Esophagus (tissue), 2 donors: ENCODE results near the gene VSTM1. TPM values are rescaled to one million over a fixed set of nuclear protein-coding genes. Genes with fewer than 3 reads are reported as not detected.
A peak's percentile ranks its signal among the peaks of the same experiment; 100 is the strongest.
"Not testable (repeated sequence)": the region's sequence is repeated elsewhere in the genome, so short reads cannot be mapped to it uniquely, and the experiment has no call there.

Experiments
- H3K27ac ChIP-seq, 2 donors: one replicate each; pipeline ENCODE4 v1.5.1; 2013; ENCODE audit warnings: low read depth in 2 of 2, mild to moderate bottlenecking in 2 of 2, inconsistent platforms in 1 of 2, low read length in 1 of 2, moderate library complexity in 1 of 2
- H3K27me3 ChIP-seq, 2 donors: one replicate each; pipeline ENCODE4 v1.6.1; 2013; ENCODE audit warnings: low read length in 2 of 2, control low read depth in 1 of 2, mild to moderate bottlenecking in 1 of 2; ENCODE audit not compliant: insufficient read depth in 2 of 2, control insufficient read depth in 1 of 2
- H3K36me3 ChIP-seq, 2 donors: one replicate each; pipeline ENCODE4 v1.6.1; 2013; ENCODE audit warnings: low read length in 1 of 2; ENCODE audit not compliant: control insufficient read depth in 2 of 2, insufficient read depth in 2 of 2
- H3K4me1 ChIP-seq, 2 donors: one replicate each; pipeline ENCODE4 v1.6.1; 2013; ENCODE audit warnings: low read length in 1 of 2; ENCODE audit not compliant: control insufficient read depth in 2 of 2, insufficient read depth in 2 of 2
- H3K4me3 ChIP-seq, 2 donors: one replicate each; pipeline ENCODE4 v1.5.1; 2013; ENCODE audit warnings: low read length in 2 of 2, mild to moderate bottlenecking in 2 of 2, low read depth in 1 of 2, moderate library complexity in 1 of 2
- H3K9me3 ChIP-seq, 2 donors: one replicate each; pipeline ENCODE4 v1.6.1; 2013; ENCODE audit warnings: mild to moderate bottlenecking in 2 of 2, low read depth in 1 of 2, low read length in 1 of 2, moderate library complexity in 1 of 2; ENCODE audit not compliant: control insufficient read depth in 2 of 2, insufficient read depth in 1 of 2
- WGBS, 2 donors: extraction: QIAGEN DNeasy Blood & Tissue Kit; methylation state at CpG; one replicate each; pipeline ENCODE4 v1.1.7; 2013; 5-methylcytosine and 5-hydroxymethylcytosine counted together
- polyA plus RNA-seq, 2 donors: library from polyadenylated mRNA; stranded (reverse); fragments of 200-250 nt; gene quantifications; one replicate each; pipeline ENCODE4 v1.2.3, GENCODE V29; 2013
- donor health status: healthy with polysubstance abuse.
- donor health status: Bipolar disorder and iron deficiency.

The VSTM1 gene
- polyA plus RNA-seq, 2 donors = not detected

DNA sequence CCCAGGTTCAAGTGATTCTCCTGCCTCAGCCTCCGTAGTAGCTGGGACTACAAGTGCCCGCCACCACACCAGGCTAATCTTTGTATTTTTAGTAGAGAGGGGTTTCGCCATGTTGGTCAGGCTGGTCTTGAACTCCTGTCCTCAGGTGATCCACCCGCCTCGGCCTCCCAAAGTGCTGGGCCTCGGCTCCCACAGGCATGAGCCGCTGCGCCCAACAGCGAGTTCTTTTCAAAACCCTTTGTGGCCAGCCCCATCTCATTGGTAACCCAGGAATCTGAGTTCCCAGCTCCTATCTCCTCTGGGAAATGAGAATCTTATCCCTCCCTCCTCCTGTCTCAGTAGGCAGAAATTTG lies 36.2 kb upstream of the VSTM1 start:
- not testable (repeated sequence) for H3K27ac ChIP-seq, H3K4me1 ChIP-seq, H3K27me3 ChIP-seq, H3K9me3 ChIP-seq, H3K36me3 ChIP-seq, H3K4me3 ChIP-seq
- WGBS, 2 donors = 75 to 79% methylated on average over 9 of the region's 9 CpGs

DNA sequence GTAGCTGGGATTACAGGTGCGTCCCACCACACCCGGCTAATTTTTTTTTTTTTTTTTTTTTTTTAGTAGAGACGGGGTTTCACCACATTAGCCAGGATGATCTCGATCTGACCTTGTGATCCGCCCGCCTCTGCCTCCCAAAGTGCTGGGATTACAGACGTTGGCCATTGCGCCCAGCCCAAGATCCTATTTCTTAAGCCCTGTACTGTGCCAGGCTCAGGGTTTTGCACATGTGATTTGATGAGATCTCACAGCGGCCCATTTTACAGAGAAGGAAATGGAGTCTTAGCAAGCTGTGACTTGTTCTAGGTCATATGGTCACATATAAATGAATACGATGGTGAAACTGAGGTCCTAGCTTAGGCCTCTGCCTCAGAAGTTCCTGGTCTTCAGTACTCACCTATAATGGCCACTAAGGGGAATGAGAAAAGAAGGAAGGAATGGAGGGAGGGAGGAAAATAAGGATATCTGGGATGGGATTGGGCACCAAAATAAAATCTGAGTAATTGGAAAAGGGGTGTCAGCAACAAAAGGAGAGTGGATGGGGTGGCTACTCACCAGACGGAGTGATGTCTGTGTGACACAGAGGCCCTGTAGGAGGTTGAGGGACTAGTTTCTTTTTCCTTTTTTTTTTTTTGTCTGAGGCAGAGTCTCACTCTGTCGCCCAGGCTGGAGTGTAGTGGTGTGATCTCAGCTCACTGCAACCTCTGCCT lies 35.6 kb upstream of the VSTM1 start:
- Histone ChIP-seq H3K27me3 (no peaks in the 10 kb centered on the region), H3K9me3 (no peaks in the 10 kb centered on the region), H3K27ac (no peak overlapping the region), H3K36me3 (no peaks in the 10 kb centered on the region), H3K4me1 (peaks cover 0 to 6% of the 10 kb centered on the region in 2 donors), H3K4me3 (no peak overlapping the region)
- 87 to 90% methylated on average over 11 to 12 of the region's 12 CpGs for WGBS, 2 donors

DNA sequence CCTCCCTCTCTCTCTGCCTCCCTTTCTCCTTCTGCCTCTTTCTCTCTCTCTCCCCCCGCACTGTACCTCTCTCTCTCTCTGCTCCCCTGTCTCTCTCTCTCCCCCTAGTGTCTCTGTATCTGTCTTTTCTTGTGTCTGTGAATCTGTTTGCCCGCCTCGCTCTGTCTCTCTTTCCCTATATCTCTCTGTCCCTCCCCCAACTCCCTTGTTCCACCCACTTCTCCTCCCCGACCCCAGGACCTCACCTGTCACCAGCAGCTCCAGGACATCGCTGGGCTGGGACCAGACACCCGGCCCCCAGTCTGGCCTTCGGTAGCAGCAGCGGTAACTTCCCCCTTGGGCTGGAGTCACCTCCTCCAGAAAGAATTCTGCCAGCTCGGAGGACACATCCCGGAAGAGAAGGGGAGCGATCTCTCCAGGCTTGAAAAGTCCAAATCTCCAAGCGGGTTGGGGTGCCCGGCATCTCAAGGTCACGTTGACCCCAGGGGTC lies 33.0 kb upstream of the VSTM1 start:
- H3K4me3 ChIP-seq = peak overlapping the region; percentile 35 to 41
- H3K36me3 ChIP-seq = no peaks in the 10 kb centered on the region
- no peaks in the 10 kb centered on the region for H3K9me3 ChIP-seq
- H3K27ac ChIP-seq = peak overlapping the region in 1 of 2 donors; percentile 47
- H3K4me1 ChIP-seq = peaks cover 0 to 6% of the 10 kb centered on the region in 2 donors
- no peaks in the 10 kb centered on the region for H3K27me3 ChIP-seq
- 11% methylated on average over 14 of the region's 14 CpGs for WGBS, 2 donors

DNA sequence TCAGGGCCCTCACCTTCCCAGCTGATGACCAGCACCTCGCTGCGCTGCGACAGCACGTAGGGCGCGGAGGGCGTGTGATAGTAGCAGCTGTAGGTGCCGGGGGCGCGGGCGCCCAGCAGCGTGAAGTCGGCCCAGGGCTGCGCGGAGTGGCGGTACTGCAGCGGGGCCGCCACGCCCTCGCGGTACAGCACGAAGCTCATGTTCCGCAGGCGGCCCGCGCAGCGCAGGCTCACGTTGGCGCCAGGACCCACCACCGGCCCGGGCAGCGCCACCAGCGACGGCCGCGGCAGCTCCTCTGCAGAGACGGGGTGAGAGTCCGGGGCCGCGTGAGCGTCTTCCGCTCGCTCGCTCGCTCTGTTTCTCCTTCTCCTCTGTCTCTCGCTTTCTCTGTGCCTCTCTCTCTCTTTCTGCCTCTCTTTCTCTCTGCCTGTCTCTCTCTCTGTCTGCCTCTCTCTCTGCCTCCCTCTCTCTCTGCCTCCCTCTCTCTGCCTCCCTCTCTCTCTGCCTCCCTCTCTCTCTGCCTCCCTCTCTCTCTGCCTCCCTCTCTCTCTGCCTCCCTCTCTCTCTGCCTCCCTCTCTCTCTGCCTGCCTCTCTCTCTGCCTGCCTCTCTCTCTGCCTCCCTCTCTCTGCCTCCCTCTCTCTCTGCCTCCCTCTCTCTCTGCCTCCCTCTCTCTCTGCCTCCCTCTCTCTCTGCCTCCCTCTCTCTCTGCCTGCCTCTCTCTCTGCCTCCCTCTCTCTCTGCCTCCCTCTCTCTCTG lies 32.3 kb upstream of the VSTM1 start:
- H3K27ac ChIP-seq, H3K9me3 ChIP-seq, H3K36me3 ChIP-seq, H3K4me1 ChIP-seq, H3K27me3 ChIP-seq: not testable (repeated sequence)
- WGBS, 2 donors = 0 to 1% methylated on average over 18 to 46 of the region's 46 CpGs
- H3K4me3 ChIP-seq = peak overlapping the region; percentile 41 to 46

DNA sequence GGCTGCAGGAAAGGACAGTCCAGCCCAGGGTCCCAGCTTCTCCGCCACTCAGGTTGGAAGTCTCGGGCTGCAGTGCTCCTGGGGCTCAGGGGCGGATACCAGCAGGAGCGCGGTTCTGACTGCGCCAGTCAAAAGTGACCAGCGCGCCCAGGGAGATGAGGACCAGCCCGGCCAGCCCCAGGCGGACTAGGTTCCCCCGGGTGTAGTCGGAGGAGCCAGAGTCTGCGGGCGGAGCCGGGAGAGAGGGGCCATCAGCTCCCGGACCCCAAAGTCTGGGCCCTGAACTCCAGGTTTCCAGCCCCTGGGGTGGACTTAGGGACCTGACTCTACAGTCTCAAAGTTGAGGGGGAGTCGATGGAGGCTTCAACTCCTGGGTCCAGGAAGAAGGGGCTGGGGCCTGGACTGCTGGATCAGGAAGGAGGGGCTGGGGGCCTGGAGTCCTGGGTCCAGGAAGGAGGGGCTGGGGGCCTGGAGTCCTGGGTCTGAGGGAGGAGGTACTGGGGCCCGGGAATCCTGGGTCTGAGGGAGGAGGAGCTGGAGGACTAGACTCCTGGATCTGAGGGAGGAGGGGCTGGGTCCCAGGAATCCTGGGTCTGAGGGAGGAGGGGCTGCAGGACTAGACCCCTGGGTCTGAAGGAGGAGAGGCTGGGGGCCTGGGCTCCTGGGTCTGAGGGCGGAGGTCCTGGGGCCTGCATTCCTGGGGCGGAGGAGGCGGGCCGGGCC lies 31.6 kb upstream of the VSTM1 start:
- no peaks in the 10 kb centered on the region for H3K9me3 ChIP-seq
- peak overlapping the region; percentile 27 to 46 for H3K4me3 ChIP-seq
- no peaks in the 10 kb centered on the region for H3K36me3 ChIP-seq
- no peaks in the 10 kb centered on the region for H3K27me3 ChIP-seq
- peaks cover 0 to 6% of the 10 kb centered on the region in 2 donors for H3K4me1 ChIP-seq
- no peak overlapping the region for H3K27ac ChIP-seq
- WGBS, 2 donors = 73 to 74% methylated on average over 22 of the region's 22 CpGs

DNA sequence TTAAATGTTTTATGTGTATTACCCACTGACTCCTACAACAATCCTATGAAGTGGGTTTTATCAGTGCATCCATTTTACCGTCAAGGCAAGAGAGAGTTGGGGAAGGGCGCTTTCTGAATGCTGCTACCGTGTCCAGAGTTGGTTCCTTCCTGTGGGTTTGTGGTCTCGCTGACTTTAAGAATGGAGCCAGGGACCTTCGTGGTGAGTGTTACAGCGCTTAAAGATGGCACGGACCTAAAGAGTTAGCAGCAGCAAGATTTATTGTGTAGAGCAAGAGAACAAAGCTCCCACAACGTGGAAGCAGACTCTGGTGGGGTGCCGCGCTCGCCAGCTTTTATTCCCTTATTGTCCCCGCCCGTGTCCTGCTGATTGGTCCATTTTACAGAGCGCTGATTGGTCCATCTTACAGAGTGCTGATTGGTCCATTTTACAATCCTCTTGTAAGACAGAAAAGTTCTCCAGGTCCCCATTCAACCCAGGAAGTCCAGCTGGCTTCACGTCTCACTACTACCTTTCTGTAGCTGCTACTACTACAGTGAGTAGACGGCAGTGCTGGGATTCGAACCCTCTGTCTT lies 30.8 kb upstream of the VSTM1 start:
- no peaks in the 10 kb centered on the region for H3K27me3 ChIP-seq
- H3K4me1 ChIP-seq = peaks cover 0 to 6% of the 10 kb centered on the region in 2 donors
- no peak overlapping the region for H3K27ac ChIP-seq
- 82 to 84% methylated on average over 17 of the region's 17 CpGs for WGBS, 2 donors
- H3K36me3 ChIP-seq = no peaks in the 10 kb centered on the region
- no peak overlapping the region for H3K4me3 ChIP-seq
- H3K9me3 ChIP-seq = no peaks in the 10 kb centered on the region

DNA sequence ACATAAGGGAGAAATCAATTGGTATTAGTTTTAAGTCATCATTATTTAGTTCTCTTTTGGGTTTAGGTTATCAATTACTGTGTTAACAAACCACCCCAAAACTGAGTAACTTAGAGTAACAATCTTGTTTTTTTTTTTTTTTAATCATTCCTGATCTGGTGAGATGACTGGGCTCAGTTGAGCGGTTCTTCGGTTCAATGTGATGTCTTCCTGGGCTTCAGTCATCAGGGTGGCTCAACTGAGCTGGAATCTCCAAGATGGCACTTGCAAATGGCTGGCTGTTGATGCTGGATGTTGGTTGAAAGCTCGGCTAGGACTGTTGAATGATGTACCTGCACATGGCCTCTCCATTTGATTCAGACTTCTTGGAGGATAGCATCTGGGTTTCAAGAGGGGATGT lies 20.7 kb upstream of the VSTM1 start:
- Histone ChIP-seq H3K27me3 (no peaks in the 10 kb centered on the region), H3K4me3 (no peak overlapping the region), H3K4me1 (no peaks in the 10 kb centered on the region), H3K36me3 (no peaks in the 10 kb centered on the region), H3K27ac (no peak overlapping the region), H3K9me3 (peaks cover 2 to 9% of the 10 kb centered on the region in 2 donors)
- WGBS, 2 donors = 81 to 92% methylated on average over 3 of the region's 3 CpGs

DNA sequence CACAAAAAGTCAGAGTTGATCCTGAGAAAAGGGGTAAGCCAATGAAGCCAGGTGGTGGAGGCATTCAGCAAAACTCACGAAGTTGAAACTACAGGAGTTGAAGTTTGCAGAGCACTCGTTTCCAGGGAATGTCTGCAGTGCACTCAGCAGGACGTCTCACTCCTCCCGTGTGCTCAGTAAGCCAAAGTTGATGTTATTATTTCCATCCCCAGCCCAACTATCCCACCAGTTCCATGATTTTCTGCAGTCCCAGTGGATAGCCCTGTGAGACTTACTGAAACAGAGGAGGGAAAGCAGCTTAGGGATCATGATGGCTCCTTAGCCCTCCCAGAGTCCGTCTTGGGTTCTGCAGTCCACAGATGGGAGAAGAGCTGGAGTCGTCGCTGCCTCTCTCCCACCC lies 17.3 kb upstream of the VSTM1 start, which contains the start of gene TARM1:
TSS of gene TARM1 (minus strand) at position 334 of the 400 bp plus-strand sequence. CDS start at position 309, 25 bp downstream.
- Histone ChIP-seq H3K4me3 (no peak within 1 kb of the TSS), H3K27me3 (no peaks in the 10 kb centered on the region), H3K36me3 (no peaks in the 10 kb centered on the region), H3K9me3 (peaks cover 2 to 9% of the 10 kb centered on the region in 2 donors), H3K4me1 (no peaks in the 10 kb centered on the region), H3K27ac (no peak within 1 kb of the TSS)
- WGBS, 2 donors = 81 to 84% methylated on average over 7 of the region's 7 CpGs

DNA sequence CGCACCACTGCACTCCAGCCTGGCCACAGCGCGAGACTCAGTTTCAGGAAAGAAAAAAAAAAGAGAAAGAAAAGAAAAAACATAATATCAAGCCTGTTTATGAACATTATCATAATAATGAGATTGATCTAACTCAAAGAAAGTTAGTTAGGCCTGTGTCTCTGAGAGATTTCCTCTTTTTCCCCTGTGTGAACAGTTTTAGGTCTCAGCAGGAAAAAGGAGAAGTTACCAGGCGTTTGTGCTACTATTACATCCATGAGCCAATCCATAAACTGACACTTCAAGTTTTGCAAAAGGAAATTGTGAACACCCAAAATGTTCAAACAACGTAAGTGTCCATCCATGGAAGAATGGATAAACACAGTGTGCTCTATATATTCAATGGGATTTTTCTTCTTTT lies 13.6 kb upstream of the VSTM1 start:
- Histone ChIP-seq H3K4me1 (no peaks in the 10 kb centered on the region), H3K36me3 (no peaks in the 10 kb centered on the region), H3K9me3 (peaks cover 2 to 9% of the 10 kb centered on the region in 2 donors), H3K4me3 (no peak overlapping the region), H3K27ac (no peak overlapping the region), H3K27me3 (no peaks in the 10 kb centered on the region)
- 68 to 70% methylated on average over 5 of the region's 5 CpGs for WGBS, 2 donors
